Activated T-cell treated with anti-CD3 and anti-CD28 coated beads, Interleukin-2, amount 50 U/mL, for 1 hour (primary cell): ENCODE results near the gene INAVA.
"Not testable (repeated sequence)": the region's sequence is repeated elsewhere in the genome, so short reads cannot be mapped to it uniquely, and the experiment has no call there.

Experiments
- DNase-seq: peaks from one replicate; pipeline ENCODE4 v3.0.0-alpha.2; 2020

Gene INAVA

GRCh38 chr1:200899954-200900867, 5.5 kb downstream of the INAVA start:
- DNase-seq, result no peak

DNA sequence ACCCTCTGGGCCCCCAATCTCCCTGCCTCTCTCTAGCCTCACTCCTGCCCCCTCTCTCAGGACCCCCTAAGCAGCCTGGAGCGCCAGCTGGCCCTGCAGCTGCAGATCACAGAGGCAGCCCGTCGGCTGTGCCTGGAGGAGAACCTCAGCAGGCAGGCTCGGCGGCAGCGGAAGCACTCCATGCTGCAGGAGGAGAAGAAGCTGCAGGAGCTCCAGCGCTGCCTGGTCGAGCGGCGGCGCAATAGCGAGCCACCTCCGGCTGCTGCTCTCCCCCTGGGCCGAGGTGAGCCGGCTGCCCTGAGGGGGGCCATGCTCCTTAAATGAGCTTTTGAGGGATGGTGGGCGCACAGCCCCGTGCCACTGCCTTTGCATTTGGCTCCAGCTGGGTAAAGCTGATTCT, 6.2 kb downstream of the INAVA start:
- no peak for DNase-seq

- DNase-seq, result no peak
Observed at GRCh38 chr1:200901350-200901749, 6.7 kb downstream of the INAVA start.

DNA sequence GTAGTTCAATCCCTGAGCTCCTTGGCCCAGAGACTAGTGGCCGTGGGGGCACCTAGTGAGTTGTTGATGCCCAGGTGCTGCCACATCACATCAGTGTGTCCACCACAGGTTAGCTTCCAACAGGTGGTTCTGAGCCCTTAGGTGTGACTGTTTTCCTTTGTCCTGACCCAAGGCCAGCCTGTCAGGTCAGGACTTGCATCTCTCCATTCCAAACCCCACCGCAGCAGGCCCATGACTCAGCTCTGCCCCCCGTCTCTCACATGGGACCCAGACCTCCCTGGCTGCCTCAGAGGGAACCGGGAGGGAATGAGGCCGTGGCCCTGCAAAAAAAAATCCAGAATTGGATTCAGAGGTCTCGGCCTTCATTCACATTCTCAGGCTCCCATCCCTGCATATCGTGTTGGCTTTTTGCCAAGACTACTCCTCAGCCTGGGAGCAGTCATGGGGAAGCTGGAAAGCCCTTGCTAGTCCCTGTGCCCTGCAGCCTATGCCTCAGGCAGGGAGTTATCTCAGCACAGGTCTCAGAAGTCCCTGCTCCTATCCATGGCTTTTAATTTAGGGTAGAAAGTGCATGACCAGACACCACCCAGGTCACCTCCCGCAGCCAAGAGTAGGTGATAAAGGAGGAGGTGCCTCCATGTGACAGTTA, 7.2 kb downstream of the INAVA start:
- DNase-seq, result no peak

DNA sequence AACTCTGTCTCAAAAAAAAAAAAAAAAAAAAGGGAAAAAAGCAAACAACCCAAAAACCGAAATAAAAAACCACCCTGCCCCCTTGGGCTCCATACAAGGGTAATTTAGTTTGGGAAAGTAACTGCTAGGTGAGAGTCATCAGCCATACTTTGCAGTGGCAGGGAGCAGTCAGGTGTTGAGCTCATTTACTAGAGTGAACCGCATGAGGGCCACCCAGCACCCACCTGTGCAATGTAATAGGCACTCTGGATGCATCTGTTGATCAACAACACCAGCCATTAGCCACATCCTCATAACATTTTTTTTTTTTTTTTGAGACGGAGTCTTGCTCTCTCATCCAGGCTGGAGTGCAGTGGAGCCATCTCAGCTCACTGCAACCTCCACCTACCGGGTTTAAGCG, 9.1 kb downstream of the INAVA start:
- DNase-seq, result no peak

DNA sequence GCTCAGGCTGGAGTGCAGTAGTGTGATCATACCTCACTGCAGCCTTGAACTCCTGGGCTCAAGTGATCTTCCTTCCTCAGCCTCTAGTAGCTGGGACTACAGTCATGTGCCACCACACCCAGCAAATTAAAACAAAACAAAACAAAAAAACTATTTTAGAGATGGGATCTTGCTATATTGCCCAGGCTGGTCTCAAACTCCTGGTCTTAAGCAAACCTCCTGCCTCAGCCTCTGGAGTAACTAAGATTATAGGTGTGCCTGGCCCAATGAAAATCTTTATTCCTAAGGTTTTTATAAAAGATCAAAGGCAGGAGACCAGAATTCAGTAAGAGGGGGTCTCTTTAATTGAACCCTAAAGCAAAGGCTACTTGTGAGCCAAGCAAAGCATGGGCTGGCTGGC, 10.1 kb downstream of the INAVA start:
- no peak for DNase-seq

- DNase-seq, result no peak
Observed at GRCh38 chr1:200905411-200906052, 10.8 kb downstream of the INAVA start.

GRCh38 chr1:200906491-200906890, 11.8 kb downstream of the INAVA start:
- DNase-seq, result no peak

DNA sequence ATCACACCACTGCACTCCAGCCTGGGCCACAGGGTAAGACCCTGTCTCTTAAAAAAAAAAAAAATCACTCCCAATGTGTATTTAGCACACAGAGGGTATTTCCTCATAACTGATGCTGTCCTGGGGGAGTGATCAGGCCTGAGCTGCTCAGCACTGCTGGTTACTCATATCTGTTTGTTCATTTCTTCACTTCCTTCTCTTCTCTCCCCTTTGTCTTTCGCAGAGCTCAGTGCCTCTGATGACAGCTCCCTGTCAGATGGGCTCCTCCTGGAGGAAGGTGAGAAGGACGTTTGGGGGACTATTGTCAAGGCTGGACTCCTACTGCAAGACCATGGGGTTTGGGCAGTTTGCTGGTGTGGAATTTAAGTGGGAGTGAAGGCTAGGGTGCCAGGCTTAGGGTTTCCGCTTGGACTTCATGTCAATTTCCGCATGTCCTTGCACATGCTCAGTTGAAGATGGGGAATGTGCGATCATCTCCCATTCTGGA, 13.0 kb downstream of the INAVA start:
- no peak for DNase-seq

- no peak for DNase-seq
Observed at GRCh38 chr1:200908191-200908868, 13.6 kb downstream of the INAVA start.

GRCh38 chr1:200909071-200909470, 14.4 kb downstream of the INAVA start:
- DNase-seq, result no peak

- DNase-seq, result no peak
Observed at GRCh38 chr1:200909757-200910239, 15.1 kb downstream of the INAVA start.

DNA sequence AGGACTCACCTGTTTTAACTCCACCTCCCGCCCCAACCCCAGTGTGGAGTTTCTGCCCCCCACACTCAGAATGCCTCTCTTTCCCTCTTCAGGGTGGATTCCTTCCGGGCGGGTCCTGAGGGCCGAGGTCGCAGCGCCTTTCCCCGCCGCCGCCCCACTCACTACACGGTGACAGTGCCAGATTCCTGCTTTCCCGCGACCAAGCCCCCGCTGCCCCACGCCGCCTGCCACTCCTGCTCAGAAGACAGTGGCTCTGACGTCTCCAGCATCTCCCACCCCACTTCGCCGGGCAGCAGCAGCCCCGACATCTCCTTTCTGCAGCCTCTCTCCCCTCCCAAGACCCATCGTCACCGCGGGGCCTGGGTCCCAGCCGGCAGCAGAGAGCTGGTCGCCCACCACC, 16.7 kb downstream of the INAVA start:
- DNase-seq, result no peak

DNA sequence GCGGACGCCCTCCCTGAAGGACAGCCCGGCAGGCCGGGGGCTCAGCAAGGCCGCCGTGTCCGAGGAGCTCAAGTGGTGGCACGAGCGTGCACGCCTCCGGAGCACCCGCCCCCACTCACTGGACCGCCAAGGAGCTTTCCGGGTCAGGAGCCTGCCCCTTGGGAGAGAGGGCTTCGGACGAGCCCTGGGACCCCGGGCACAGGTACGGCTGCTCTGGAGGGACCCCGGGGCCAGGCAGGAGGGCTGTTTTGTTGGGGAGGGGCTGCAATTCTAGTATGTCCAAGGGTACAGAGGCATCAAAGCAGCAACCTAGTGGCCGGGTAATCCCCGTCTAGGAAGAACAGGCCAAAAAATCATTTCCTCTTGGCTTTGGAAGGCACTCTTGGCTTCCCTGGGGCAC, 17.2 kb downstream of the INAVA start:
- not testable (repeated sequence) for DNase-seq

DNA sequence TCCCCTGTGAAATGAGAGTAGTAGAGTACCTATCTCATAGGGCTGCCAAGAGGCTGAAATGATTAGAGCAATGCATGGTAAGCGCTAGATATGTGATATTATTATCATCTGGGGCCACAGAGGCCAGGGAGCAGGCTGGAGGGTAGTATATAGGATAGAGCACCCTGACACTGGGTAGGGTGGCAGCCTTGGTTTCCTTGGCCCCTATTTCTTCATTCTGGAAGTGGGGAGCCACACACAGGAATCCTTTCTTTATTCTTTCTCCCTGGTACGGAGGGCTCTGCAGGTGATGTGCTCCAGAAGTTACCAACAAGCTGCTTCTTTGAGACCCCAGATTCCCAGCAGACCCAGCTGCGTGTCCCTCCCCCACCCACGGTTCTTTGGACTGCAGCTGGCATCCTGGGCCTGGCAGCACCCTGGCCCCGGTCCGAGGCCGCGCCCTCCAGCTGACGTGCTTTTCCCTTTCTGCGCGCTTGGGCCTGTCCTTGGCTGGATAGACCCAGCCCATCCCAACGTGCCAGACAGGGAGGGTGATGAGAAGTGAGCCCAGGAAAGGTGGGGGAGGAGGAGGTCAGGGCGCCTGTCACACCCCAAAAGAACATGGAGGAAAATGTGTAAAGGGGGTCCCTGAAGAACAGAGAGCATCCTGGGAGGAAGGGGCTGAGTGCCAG, 18.2 kb downstream of the INAVA start:
- DNase-seq, result no peak

- DNase-seq, result no peak
Observed at GRCh38 chr1:200916152-200916551, 21.5 kb downstream of the INAVA start.

DNA sequence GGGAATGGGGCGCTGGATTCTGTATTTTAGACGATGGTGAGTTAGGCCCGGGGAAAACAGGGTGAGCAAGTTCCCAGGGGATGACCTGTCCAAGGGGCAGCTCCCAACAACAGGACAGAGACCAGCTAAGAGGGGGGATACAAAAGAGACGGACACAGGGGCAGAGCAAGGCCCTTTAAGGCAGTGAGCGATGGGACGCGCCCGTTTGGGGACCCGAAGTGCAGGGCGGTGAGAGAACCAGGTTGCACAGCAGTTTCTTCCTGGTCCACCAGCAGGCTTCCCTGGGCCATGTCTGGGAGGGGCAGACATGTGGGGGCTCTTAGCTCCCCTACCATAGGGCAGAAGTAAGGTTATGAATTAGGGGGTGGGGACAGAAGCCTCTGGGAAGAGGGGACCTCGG, 22.0 kb downstream of the INAVA start:
- no peak for DNase-seq

DNA sequence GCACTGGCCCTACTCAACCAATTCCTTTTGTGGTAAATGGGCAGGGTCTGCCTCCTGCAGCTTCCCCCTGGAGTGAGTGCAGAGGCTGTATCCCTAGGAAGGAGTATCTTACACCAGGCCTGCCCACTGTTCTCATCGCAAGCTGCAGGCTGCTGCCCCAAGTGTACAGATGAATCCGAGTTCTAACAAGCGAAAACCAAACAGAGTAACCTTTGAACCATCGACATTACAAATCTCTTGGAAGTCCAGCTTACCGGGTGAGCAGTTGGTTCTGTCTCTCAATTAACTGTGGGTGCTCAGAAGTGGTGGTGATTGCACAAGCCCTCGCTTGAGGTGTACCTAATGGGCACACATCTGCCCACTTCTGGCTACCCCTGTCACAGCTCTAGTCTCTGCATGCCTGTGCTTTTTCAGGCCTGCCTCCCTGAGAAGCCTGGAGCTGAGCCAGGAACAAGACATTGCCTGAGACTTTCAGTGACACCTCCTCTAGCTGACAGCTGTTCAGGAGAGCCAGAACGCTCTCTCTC, 22.7 kb downstream of the INAVA start:
- no peak for DNase-seq

DNA sequence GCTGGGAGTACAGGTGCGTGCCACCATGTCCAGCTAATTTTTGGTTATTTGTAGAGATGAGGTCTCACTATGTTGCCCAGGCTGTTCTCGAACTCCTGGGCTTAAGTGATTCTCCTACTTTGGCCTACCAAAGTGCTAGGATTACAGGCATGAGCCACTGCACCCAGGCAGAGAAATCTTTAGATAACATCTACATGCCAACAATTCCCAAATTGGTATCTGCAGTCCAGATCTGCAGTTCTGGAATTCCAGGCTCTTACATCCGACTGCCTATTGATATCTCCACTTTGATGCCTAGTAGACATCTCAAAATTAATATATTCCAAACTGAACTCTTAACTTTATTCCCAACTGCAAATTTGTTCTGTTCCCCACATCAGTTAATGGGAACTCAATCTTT, 23.3 kb downstream of the INAVA start:
- DNase-seq, result no peak

DNA sequence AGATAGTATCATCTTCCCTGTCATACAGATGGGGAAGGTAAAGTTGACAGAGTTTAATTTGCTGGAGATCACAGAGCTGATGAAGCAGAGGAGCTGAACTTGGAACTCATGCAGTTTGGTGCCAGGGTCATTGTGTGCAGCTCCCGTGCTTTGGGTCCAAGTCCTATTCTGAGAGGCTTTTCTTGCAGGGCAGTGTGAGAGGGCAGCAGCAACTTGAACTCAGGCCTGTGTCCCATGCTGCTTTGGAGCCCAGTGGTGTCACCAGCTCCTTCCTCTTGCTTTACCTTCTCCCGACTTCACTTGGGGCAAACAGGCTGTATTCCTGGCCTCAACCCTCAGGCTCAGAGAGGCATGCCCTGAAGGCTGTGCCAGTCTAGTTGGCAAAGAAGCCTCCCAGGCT, 24.7 kb downstream of the INAVA start:
- no peak for DNase-seq

DNA sequence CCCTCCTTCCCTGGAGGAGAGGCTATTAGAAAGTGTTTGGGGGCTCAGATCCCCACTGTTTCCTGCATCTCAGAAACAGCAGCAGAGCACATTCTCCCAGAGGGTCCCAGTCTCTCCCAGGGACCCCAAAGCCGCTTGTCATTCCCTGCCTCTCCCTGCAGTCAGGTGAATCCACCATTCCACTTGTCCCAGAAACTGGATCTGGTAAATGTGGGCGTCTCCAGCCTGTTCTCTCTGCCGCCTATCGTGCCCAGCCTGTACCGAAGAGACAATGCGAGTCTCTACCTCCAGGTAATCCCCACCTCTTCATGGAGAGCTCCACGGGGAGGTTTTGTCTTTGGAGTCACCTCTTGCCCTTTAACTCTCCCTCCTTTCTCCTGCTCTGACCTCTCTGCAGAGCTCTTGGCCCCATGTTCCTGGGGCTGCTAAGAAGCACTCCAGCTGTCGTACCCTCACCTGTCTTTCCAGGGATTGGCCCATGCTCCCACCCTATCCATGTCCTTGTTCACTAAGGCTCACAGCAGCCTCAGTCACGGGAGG, 26.9 kb downstream of the INAVA start:
- DNase-seq, result no peak

DNA sequence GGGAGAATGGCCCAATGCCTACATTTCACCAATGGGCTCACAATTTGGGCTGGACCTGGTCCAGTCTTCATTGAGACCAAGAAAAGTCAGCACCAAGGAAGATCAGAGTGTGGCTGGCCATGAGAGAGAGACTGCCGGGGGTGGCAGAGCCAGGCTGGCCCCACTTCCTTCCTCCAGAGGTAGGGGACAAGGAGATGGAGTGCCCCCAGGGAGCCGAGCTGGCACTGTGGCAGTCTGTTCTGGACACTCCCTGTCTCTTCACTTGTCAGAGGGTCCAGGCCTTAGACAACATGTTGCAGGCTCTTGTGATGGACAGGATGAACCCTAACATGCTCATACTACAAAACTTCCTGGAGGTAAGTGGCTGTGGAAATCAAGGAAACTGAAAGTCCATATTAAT, 27.7 kb downstream of the INAVA start:
- no peak for DNase-seq
